EH (cell line): Measurements from ENCODE around the gene EPS8L3.
A peak's percentile ranks its signal among the peaks of the same experiment; 100 is the strongest.

ENCODE experiments used
- DNase-seq: peaks from one replicate; pipeline ENCODE4 v3.0.0-alpha.2; 2015; ENCODE audit warnings: low read depth

Gene EPS8L3

DNA sequence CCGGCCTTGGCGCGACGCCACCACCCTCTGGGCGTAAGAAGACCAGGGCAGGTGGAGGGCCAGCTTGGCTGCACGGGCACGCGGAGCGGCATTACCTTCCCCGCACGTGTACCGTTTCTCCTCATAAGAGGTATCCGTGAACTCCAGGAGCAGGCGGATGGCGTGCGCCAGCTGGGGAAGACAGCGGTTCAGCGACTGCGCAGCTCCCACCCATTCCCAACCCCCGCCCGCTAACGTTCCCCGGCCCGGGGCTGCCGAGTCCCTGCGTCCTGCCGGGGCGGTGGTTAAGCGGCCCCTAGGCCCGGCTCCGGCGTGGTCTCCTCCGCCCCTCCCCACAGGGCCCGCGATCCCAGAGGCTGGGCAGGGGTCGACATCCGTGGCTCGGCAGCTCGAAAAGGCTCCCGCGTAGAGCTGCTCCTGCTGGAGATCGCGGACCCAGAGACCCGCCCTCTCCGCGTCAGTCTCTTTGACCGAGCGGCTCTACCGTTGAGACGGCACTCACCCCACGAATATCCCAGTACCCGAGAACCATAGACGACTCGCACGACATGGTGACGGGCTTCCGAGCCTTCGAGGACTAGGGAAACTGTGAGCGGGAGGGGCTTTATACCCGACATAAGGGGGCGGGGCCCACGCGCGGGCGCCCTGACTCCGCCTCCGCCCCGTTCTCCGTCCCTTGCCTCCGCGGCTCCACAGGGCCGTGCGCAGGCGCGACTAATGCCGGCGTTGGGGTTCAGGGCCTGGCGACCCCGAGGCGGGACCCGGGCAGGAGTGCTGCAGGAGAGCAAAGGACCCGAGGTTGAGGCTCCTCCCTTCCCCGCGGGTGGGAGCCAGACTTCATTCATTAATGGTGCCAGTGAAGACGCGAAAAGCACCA is 23.7 kb downstream of the EPS8L3 start:
- peak; percentile 76 for DNase-seq

DNA sequence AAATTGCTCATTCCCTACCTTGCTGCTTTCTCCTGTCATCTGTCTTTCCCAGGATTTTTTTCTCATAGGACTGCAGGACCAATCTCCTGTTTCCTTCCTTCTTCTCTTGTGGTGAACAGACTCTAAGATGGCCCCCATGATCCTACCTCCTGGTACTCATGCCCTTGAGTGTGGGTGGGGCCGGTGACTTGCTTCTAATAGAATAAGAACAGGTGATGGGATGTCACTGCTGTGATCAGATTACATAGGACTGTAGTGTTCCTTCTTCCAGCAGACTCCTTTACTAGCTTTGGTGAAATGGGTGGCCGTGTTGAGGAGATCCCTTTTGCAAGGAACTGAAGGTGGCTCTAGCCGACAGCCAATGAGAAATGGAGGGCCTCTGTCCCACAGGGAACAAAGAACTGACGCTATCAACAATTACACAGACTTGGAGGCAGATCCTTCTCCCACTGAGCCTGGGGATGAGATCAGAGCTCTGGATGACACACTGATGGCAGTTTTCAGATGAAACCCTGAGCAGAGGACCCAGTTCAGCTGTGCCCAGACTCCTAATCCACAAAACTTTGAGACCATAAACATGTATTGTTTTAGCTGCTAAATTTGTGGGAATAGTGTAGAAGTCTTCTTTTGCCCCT is 30.4 kb downstream of the EPS8L3 start:
- no peak for DNase-seq

DNA sequence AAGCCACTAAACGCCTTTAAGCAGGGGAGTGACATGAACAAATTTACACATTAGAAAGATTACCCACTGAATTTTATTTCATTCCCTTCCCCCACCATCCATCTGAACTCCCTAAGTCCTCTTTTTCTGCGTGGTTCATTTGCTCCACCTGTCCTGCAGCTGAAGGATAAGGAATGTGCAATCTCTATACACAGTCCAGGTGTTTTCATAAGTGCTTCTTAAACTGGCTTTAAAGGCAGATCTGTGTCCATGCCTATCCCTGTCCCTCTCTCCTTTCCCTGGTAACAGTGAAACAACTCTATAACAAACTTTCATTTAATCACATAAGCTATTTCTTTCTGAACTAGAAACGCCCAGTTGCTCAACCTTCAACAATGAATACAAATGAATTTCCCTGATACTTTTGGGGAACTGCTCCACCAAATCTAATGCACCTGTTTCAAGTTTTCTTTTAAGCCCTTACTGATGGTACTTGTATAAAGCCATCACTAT is 31.3 kb downstream of the EPS8L3 start:
- no peak for DNase-seq

DNA sequence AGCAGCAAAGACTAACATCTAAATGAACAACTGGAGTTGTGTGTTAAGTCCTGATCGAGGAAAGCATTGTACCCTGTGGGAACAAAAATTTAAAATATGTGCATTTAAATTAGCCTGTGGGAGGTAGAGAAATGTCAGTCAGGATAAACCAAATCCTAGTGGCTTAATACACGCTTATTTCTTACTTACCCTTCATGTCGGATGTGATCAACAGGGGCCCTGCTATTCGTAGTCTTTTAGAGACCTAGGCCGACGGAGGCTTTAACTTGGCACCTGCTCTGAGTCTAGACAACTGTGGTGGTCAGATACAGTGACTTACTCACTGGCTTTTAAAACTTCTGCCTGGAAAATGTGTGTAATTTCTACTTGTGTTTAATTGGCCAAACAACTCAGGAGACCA is 33.1 kb downstream of the EPS8L3 start:
- DNase-seq, result no peak

DNA sequence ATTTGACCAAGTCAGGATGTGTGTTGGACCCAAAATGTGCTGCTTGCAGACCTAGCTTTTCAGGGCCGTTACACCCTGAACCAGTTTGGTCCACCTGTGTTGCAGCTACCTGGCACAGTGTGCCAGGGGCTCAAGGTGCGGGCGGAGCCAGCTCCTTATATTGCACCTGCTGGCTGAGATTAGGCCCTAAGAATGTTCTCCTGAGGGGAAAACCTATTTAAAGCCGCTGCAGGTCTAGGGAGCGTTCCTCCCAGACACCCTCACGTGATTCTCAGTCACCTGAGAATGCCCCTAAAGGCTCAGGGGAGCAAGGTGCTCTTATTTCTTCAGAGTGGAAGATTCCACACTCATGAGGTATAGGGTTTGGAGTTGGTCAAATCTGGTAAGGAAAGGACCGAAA is 34.9 kb downstream of the EPS8L3 start:
- no peak for DNase-seq

DNA sequence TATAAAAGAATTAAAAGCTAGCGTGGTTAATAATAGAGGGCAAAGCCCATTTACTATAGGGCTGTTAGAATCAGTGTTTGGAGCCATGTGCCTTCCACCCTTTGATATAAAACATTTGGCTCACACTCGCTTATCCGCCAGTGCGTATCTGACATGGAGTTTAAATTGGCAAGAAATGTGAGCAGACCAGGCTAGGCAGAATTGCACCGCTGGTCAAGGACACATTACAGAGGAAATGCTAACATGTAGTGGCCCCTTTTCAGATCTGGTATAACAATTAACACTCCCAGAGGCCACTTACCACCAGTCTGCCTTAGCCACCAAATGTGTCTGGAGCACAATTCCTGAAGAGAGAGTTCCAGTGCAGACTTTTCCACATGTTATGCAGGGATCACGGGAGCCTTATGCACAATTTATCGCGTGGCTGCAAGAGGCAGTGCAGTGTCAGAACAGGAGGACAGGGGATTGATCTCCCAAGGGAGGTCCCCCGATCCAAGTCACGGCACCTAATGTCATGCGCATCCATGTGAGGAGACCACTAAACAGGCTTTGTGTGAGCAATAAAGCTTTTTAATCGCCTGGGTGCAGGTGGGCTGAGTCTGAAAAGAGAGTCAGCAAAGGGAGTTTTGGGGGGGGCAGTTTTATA is 36.9 kb downstream of the EPS8L3 start:
- DNase-seq, result no peak

DNA sequence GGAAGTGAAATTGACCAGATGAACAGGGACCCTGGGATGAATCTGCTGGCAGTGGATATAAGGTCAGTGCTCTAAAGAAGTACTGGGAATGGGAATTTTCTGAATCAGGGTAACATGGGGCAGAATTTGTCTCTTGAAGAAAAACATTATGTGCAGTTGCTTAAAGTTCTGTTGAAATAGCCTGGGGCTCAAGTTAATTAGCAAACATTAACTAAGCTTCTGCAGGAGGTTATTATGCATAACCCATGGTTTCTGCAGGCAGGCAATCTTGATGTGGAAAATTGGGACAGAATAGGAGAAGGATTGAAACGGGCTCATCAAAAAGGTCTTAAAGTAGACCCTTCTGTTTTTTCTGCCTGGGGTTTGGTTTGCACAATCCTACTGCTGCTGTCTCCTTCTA is 37.7 kb downstream of the EPS8L3 start:
- DNase-seq, result no peak

DNA sequence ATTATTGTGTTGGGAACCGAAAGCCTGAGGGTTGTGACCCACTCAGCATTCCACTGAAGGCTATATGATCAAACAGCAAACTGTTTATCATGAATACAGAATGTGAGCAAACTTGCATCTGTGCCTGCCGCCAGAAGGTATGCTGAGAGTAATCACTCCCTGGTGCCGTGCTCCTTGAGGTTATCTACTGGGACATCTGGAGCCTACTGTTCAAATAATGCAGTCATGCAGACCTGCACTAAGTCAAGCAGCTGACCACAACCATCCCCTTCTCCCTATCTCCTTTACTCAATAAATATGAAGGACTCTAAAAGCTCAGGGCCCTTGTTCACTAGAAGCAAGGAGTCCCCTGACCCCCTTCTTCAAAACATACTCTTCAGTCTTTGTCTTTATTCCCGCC is 38.2 kb downstream of the EPS8L3 start:
- DNase-seq, result no peak

DNA sequence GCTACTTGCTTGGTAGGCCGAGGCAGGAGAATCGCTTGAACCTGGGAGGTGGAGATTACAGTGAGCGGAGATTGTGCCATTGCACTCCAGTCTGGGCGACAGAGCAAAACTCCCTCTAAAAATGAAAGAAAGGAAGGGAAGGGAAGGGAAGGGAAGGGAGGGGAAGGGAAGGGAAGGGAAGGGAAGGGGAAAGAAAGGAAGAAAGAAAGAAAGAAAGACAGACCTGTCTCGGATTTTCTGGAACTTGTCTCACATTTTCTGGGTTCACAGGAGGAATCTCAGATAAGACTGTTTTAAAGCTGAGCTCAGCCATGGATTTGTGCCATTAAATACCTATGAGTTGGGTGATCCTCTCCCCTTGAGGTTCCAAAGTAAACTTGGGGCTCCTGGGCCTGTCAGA is 38.8 kb downstream of the EPS8L3 start:
- DNase-seq, result no peak

DNA sequence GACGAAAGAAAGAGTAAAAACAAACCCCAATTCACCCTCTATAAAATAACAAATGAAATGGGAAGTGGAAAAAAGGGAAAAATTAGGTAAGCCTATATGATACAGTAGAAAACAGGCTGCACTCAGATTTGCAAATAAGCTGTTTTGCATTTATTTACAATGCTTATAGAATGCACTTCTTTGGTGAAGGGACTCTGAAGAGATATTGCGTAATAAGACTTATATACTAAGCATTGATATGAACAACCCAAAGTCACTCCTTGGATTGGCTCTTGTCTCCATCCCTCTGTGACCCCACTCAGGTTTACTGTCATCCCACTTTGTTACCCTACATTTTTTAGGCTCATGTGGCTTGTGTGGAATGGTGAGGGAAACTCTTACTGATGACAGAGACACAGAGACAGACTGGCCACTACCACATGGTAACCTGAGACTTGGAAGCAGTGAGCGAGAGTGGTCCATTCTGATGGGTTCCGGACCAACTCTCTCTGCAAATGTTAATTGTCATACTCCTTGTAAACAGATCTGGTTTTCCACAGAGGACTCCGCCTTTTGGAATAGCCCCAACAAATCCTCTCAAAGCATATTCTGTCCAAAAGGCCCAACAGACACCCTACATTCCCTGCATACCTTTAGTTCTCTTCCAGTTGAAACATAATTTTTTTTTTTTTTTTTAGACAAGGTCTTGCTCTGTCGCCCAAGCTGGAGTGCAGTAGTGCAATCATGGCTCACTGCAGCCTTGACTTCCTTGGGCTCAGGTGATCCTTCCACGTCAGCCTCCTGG is 40.6 kb downstream of the EPS8L3 start:
- DNase-seq, result peak; percentile 73

DNA sequence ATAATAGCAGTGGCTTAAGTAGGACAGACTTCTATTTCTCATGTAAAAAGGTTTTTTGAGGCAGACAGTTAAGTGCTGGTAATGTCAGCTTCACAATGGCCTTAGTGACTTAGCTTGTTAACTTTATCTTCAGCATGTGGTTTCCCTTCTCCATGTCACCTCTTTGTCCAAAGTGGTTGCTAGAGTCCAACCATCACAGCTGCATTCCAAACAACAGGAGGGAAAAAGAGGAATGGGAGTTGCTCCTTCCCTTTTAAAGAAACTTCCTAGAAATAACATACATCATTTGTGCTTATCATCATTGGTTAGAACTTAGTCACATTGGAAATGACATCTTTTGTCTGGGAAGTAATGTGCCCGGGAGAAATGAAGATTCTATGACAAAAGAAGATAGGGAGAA is 41.8 kb downstream of the EPS8L3 start:
- DNase-seq, result no peak

DNA sequence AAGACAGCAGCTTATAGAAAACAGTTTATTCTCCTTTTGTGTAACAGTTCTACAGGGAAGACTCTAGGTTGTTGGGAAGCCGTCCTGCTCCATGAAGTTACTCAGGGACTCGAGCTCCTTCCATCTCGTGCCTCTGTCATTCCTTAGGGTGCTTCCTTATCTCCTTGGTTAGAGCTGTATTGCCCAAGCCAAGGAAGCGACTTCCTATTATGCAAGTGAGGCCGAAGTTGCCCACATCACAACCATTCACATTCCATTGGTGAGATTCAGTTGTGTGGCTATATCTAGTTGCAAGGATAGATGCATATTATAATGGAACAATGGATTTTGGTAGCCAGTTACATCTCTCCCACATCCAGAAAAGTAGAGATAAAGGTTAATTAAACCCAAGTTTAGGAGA is 42.7 kb downstream of the EPS8L3 start:
- peak; percentile 24 for DNase-seq

DNA sequence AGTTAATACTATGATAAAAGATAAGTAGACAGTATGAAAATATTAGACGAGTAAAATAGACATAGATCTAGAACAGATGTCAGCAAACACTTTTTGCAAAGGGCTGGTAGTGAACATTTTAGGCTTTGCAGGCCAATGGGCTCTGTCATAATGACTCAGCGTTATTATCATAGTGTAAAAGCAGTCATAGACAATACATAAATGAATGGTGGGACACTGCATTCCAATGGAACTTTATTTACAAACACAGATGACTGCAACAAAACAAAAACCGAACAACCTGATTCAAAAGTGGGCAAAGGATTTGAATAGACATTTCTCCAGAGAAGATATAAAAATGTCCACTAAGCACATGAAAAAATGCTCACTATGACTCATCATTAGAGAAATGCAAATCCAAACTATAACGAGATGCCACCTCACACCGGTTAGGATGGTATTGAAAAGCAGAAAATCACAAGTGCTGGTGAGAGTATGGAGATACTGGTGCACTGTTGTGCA is 44.3 kb downstream of the EPS8L3 start:
- DNase-seq, result peak; percentile 71

DNA sequence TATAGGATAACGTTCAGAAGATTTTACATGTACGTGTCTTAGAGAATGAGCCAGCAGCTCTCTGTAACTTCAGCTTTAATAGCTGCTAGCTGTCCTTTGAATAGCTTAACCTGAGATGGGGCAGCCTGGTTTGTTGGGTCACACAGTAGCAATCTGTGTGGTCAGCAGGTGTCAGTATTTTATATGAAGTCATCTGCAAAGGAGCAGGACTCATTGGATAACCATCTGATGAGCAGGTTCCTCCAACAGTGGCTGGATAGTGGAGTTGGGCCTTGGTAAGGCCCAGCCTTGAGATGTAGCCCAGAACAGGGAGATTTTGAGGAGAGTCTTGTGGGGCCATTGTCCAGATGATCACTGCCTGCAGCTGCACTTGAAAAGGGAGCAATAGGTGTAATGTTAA is 45.2 kb downstream of the EPS8L3 start:
- peak; percentile 28 for DNase-seq

DNA sequence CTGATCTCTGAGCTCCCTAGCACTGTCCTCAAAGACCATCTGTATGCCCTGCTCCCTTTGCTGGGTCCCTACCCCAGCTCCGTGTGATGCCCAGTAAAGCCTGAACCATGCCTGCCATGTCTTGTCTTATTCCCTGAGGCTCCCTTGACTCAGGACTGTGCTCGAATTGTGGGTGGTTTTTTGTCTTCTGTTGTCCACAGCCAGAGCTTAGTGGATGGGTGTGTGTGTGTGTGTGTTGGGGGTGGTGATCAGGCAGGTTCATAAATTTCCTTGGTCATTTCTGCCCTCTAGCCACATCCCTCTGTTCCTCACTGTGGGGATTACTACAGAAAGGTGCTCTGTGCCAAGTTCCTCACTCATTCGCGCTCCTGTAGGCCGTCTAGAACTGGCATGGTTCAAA is 46.0 kb downstream of the EPS8L3 start:
- DNase-seq, result no peak

DNA sequence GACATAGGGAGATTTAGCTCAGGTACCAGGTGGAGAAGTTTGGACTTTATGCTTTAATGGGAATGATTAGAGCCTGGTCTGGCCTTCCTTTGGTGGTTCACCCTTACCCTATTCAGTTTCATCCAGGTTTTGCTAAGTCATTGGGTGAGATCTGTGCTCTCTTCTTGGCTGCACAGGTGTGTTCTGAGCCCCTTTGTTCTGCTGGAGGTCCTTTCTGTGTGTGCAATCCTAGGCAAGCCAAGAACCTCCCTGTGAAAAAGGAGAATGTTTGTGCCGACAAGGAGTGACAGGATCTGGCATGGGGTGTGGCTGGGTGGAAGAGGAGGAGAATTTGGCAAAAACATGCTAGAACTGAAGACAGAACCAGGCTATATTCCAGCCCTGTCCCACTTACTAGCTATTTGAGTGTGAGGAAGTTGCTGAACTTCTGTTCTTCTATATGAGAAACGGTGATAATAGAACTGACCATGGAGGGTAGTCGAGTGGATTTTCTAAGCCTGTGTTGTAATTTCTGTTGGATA is 47.1 kb downstream of the EPS8L3 start:
- no peak for DNase-seq

DNA sequence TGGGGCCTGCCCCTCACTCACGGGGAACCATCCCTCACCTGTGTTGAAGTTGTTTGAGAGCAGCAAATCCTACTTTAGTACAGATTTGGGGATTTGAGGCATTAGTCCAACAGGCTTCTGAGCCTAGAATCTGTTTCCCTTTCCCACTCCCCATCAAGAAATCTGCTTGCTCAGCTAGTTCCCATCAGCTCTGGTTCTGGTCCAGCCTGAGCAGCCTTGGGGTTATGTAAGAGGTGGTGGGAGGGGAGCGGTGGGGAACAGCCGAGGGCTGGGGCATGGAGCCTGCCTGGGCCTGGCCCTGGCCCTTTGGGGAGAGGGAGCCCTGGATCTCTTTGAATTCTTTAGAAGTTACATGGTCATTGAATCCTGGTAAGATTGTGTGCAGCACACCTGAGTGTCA is 47.6 kb downstream of the EPS8L3 start:
- no peak for DNase-seq

DNA sequence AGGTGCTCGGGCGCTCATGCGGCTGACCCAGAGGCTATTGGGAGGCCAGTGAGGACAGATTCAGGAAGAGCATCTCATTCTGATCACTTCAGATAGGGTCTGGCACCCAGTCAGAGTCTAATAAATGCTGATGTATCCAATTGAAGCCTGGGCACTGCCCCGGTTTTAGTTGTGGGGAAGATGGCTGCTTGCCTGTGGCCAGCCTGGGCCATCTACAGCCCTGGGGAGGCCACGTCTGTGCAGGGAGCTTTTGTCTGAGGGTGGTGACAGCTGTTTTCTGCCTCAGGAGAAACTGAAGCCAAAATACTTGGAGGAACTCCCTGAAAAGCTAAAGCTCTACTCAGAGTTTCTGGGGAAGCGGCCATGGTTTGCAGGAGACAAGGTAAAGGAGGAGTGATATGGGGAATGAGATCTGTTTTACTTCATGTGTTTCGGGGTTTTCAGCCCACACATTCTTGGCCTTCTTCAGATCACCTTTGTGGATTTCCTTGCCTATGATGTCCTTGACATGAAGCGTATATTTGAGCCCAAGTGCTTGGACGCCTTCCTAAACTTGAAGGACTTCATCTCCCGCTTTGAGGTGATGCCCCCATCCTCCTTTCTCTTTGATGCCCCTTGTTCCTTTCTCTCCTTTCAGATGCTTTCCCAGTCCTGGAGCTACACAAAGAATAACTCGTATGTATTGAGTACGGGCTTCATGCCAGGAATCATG is 48.9 kb downstream of the EPS8L3 start:
- DNase-seq, result no peak

DNA sequence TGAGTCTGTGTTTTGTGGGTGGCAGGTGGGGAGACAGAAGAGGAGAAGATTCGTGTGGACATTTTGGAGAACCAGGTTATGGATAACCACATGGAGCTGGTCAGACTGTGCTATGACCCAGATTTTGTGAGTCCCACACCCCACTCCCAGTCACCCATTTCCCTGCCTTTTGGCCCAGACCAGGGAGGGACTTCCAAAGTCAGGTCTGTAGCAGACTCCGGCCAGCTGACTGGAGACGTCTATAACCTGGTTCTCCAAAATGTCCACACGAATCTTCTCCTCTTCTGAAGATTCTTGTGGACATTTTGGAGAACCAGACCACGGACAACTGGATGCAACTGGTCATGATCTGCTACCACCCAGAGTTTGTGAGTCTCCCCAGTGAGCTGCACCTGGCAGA is 50.1 kb downstream of the EPS8L3 start:
- DNase-seq, result no peak

DNA sequence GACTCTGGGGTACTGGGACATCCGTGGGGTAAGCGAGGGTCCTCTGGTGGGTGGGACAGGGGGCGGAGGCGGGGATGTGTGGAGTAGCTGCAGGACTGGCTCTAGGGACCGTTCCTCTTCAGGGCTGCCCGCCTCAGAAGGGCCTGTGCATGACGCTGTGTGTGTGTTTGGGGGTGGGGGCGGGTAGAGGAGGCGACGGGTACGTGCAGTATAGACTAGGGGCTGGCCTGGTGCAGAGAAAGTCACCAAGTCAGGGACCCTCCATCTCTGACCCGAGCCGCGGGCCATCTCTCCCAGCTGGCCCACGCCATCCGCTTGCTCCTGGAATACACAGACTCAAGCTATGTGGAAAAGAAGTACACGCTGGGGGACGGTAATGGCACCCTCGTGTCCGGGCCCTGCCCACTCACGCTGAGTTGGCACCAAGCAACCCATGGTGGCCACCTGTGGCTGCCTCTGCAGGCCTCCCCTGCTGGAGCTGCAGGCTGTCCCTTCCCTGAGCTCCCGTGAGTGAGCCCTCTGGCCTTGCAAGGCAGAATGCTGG is 51.3 kb downstream of the EPS8L3 start:
- no peak for DNase-seq
